Measurements from ENCODE around the gene ATF3. TPM values are rescaled to one million over a fixed set of nuclear protein-coding genes. Genes with fewer than 3 reads are reported as not detected.
A peak's percentile ranks its signal among the peaks of the same experiment; 100 is the strongest.

The ATF3 gene
- total RNA-seq, 1 experiment from 2014 or later, result 335 TPM

GRCh38 chr1:212651977-212652376 is 43.4 kb downstream of the ATF3 start:
- Histone ChIP-seq H3K4me2 (ENCODE audit: low read length) (no peak overlapping the region), H4K20me1 (ENCODE audit: low read length) (no peaks in the 10 kb centered on the region), H3K4me1 (ENCODE audit: insufficient read depth, low read length) (peaks cover 19% of the 10 kb centered on the region), H3F3A (ENCODE audit: low read length, unreplicated experiment) (no peaks in the 10 kb centered on the region), H2AFZ (ENCODE audit: low read length) (no peak overlapping the region), H3K79me2 (ENCODE audit: low read length) (no peaks in the 10 kb centered on the region), H3K27me3 (ENCODE audit: low read length) (no peaks in the 10 kb centered on the region), H3K36me3 (ENCODE audit: low read depth, low read length) (no peaks in the 10 kb centered on the region), H3K4me3 (ENCODE audit: low read length) (no peak overlapping the region), H3K9ac (ENCODE audit: low read length) (no peak overlapping the region), H3K9me3 (ENCODE audit: low read length) (no peaks in the 10 kb centered on the region), H3K9me2 (replicated peaks; ENCODE audit: low read length) (no peaks in the 10 kb centered on the region), H3K27ac (ENCODE audit: low read length) (no peak overlapping the region)
- CTCF ChIA-PET, result interaction anchor here (1.4 kb wide), 1 partner anchor 13 kb away, joined by 7 read pairs; no protein-coding TSS in a partner anchor
- ATAC-seq (no peak), DNase-seq (no peak)
- POLR2A ChIA-PET (ENCODE audit: unreplicated experiment), result no interaction called here
- TF ChIP-seq, protein P1, sequence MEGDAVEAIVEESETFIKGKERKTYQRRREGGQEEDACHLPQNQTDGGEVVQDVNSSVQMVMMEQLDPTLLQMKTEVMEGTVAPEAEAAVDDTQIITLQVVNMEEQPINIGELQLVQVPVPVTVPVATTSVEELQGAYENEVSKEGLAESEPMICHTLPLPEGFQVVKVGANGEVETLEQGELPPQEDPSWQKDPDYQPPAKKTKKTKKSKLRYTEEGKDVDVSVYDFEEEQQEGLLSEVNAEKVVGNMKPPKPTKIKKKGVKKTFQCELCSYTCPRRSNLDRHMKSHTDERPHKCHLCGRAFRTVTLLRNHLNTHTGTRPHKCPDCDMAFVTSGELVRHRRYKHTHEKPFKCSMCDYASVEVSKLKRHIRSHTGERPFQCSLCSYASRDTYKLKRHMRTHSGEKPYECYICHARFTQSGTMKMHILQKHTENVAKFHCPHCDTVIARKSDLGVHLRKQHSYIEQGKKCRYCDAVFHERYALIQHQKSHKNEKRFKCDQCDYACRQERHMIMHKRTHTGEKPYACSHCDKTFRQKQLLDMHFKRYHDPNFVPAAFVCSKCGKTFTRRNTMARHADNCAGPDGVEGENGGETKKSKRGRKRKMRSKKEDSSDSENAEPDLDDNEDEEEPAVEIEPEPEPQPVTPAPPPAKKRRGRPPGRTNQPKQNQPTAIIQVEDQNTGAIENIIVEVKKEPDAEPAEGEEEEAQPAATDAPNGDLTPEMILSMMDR (conservative IDR thresholded peaks at IDR 0.05; ENCODE audit: low read depth, low read length), result no peak
- TF ChIP-seq EZH2 (IDR thresholded peaks at IDR 0.05; ENCODE audit: low read length, unreplicated experiment) (no peak), EZH2phosphoT487 (IDR thresholded peaks at IDR 0.05; ENCODE audit: borderline replicate concordance, low read length) (no peak)
- intact Hi-C loops (cut with micrococcal nuclease), result no loop called here
- no TSS peak for BruUV-seq (replicated peaks)

GRCh38 chr1:212652609-212653008 is 44.0 kb downstream of the ATF3 start:
- no peaks in the 10 kb centered on the region for H3K9me3 ChIP-seq (ENCODE audit: low read length)
- H3K4me2 ChIP-seq (ENCODE audit: low read length), result no peak overlapping the region
- POLR2A ChIA-PET (ENCODE audit: unreplicated experiment), result interaction anchor here (0.6 kb wide), 1 partner anchor 15 kb away, joined by 5 read pairs; no protein-coding TSS in a partner anchor
- peaks cover 20% of the 10 kb centered on the region for H3K4me1 ChIP-seq (ENCODE audit: insufficient read depth, low read length)
- H3K36me3 ChIP-seq (ENCODE audit: low read depth, low read length), result no peaks in the 10 kb centered on the region
- no peaks in the 10 kb centered on the region for H3K79me2 ChIP-seq (ENCODE audit: low read length)
- BruUV-seq (replicated peaks), result no TSS peak
- H4K20me1 ChIP-seq (ENCODE audit: low read length), result no peaks in the 10 kb centered on the region
- intact Hi-C loops (cut with micrococcal nuclease), result no loop called here
- no peak overlapping the region for H3K27ac ChIP-seq (ENCODE audit: low read length)
- DNase-seq (no peak), ATAC-seq (no peak)
- TF ChIP-seq EZH2 (IDR thresholded peaks at IDR 0.05; ENCODE audit: low read length, unreplicated experiment) (no peak), EZH2phosphoT487 (IDR thresholded peaks at IDR 0.05; ENCODE audit: borderline replicate concordance, low read length) (no peak)
- TF ChIP-seq, protein P1 (conservative IDR thresholded peaks at IDR 0.05; ENCODE audit: low read depth, low read length), result no peak
- CTCF ChIA-PET, result interaction anchor here (1.4 kb wide), 1 partner anchor 13 kb away, joined by 7 read pairs; no protein-coding TSS in a partner anchor
- no peak overlapping the region for H3K4me3 ChIP-seq (ENCODE audit: low read length)
- H3F3A ChIP-seq (ENCODE audit: low read length, unreplicated experiment), result no peaks in the 10 kb centered on the region
- H2AFZ ChIP-seq (ENCODE audit: low read length), result no peak overlapping the region
- no peak overlapping the region for H3K9ac ChIP-seq (ENCODE audit: low read length)
- no peaks in the 10 kb centered on the region for H3K9me2 ChIP-seq (replicated peaks; ENCODE audit: low read length)
- no peaks in the 10 kb centered on the region for H3K27me3 ChIP-seq (ENCODE audit: low read length)

DNA sequence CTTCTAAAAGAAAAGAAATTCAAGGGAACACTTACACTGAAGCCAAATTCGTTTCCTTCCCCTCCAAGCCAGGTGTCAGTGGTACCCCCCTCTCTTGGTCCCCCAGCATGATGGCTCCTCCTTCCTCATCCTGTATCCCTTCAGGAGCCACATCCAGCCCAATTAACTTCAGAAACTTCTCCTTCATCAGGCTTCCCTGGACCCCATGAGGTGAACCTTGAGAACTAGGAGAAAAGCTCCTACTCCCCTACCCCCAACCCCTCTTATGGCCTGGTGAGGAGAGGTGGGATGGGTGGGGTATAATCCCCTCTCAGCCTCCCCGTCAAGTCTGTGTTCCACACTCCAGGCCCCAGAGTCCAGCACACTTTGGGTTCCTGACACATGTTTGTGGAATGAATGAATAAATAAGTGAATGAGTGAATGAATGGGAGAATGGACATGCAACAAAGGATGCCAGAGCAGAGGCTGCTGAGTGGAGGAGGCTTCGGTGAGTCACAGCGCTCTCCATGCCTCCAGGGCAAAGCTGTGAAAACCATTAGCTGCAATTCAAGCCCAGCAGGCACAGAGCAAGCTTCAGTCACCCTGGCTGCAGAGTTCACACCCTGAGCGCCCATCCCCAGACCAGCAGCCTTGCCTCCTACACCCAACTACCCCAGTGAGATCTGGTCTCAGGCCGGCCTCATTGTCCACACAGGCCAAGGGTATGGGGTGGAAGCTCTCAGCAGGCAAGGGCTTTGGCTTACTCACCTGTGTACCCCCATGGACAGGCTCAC is 47.3 kb downstream of the ATF3 start:
- Histone ChIP-seq H3F3A (ENCODE audit: low read length, unreplicated experiment) (no peaks in the 10 kb centered on the region), H4K20me1 (ENCODE audit: low read length) (no peaks in the 10 kb centered on the region), H3K4me3 (ENCODE audit: low read length) (no peak overlapping the region), H3K4me2 (ENCODE audit: low read length) (peak overlapping the region; percentile 44), H3K9ac (ENCODE audit: low read length) (no peak overlapping the region), H3K4me1 (ENCODE audit: insufficient read depth, low read length) (peaks cover 20% of the 10 kb centered on the region), H2AFZ (ENCODE audit: low read length) (peak overlapping the region; percentile 36; the same call in 1 of the 2 replicates), H3K27ac (ENCODE audit: low read length) (peak overlapping the region; percentile 47), H3K9me3 (ENCODE audit: low read length) (no peaks in the 10 kb centered on the region), H3K36me3 (ENCODE audit: low read depth, low read length) (no peaks in the 10 kb centered on the region), H3K79me2 (ENCODE audit: low read length) (no peaks in the 10 kb centered on the region), H3K27me3 (ENCODE audit: low read length) (no peaks in the 10 kb centered on the region), H3K9me2 (replicated peaks; ENCODE audit: low read length) (no peaks in the 10 kb centered on the region)
- POLR2A ChIA-PET (ENCODE audit: unreplicated experiment), result no interaction called here
- no TSS peak for BruUV-seq (replicated peaks)
- TF ChIP-seq EZH2 (IDR thresholded peaks at IDR 0.05; ENCODE audit: low read length, unreplicated experiment), result no peak
- TF ChIP-seq, protein P1 (conservative IDR thresholded peaks at IDR 0.05; ENCODE audit: low read depth, low read length), result no peak
- no peak for TF ChIP-seq EZH2phosphoT487 (IDR thresholded peaks at IDR 0.05; ENCODE audit: borderline replicate concordance, low read length)
- CTCF ChIA-PET, result no interaction called here
- peak; percentile 98 for DNase-seq
- ATAC-seq, result peak; percentile 97
- intact Hi-C loops (cut with micrococcal nuclease), result no loop called here

All from PC-3 (cell line).